ENCODE data around the gene DPM2.

- TF ChIP-seq EZH2 (IDR thresholded peaks at IDR 0.05; ENCODE audit: insufficient read depth, poor library complexity, severe bottlenecking) = no peak
- no peak for TF ChIP-seq EZH2phosphoT487 (IDR thresholded peaks at IDR 0.05; ENCODE audit: insufficient read depth, low read depth)
Measured at GRCh38 chr9:127944586-127945218, 7.0 kb upstream of the DPM2 start.
